ENCODE results near the gene PBX3.

PBX3 gene

DNA sequence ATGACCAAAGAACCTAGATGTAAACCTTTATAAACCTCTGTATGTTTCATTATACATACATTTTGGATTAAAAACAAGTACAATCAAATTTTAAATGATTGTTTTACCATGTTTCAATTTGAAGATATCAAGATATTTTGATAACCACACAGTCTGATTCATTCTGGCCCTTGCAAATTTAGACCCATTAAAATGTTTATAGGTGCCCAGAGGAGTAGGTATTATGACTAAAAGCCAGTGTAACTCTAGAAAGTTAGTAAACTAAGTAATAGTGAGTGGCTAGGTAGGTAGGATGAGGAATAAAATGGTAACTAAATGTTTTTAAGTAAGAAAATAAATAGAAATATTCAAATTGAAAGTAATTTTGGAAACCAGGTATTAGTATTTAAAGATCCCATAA lies 165.5 kb downstream of the PBX3 start:
- H3K27ac ChIP-seq (ENCODE audit: low read length), result no peak overlapping the region
- H3K36me3 ChIP-seq (ENCODE audit: insufficient read depth, low read depth, low read length), result peaks cover 6% of the 10 kb centered on the region
- H3K9ac ChIP-seq (ENCODE audit: low read depth, low read length), result no peak overlapping the region
- H3K9me3 ChIP-seq (ENCODE audit: insufficient read depth, low read depth, low read length), result no peaks in the 10 kb centered on the region
- peaks cover 21% of the 10 kb centered on the region for H3K4me1 ChIP-seq (ENCODE audit: insufficient read depth, low read length)
- no peaks in the 10 kb centered on the region for H3K27me3 ChIP-seq (ENCODE audit: insufficient read depth, low read length)
- no peak overlapping the region for H3K4me3 ChIP-seq (ENCODE audit: low read length)

DNA sequence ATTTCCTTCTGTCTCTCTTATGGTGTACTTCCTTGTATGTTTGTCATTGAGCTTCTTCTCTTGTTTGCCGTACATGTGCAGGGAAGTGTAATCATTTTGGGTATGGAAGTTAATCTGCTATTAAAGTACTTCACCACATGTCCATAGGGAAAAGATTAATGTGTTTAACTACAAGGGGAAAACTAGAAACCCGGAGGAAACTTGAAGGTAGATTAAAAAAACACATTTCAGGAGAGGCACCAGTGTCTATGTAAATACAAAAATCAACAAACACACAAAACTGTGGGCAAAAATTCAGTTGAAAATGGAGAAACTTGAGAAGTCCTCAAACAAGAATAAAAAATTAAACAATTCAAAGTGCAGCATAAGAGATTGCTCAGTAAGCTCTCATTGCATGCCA lies 166.4 kb downstream of the PBX3 start:
- H3K4me3 ChIP-seq (ENCODE audit: low read length), result no peak overlapping the region
- H3K9me3 ChIP-seq (ENCODE audit: insufficient read depth, low read depth, low read length), result no peaks in the 10 kb centered on the region
- H3K36me3 ChIP-seq (ENCODE audit: insufficient read depth, low read depth, low read length), result peaks cover 6% of the 10 kb centered on the region
- peaks cover 15% of the 10 kb centered on the region for H3K4me1 ChIP-seq (ENCODE audit: insufficient read depth, low read length)
- no peaks in the 10 kb centered on the region for H3K27me3 ChIP-seq (ENCODE audit: insufficient read depth, low read length)
- H3K9ac ChIP-seq (ENCODE audit: low read depth, low read length), result no peak overlapping the region
- H3K27ac ChIP-seq (ENCODE audit: low read length), result no peak overlapping the region

DNA sequence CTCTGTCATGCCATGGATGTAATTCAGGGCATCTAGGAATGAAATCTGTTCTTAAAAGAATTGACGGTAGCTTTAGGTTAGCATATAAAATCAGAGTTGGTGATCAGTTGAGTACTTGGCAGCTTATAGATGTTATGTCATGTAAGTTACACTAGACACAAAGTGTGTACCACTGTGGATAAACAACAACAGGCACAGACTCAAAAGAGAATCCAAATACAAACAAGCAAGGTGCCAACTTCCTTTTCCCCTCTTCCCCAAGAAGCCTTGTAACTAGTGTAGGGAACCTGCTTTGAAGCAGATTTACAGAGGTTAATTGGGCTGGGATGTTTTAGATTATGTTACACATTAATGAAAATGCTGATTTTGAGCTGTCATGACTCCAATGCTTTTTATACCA lies 167.2 kb downstream of the PBX3 start:
- Histone ChIP-seq H3K9me3 (ENCODE audit: insufficient read depth, low read depth, low read length) (no peaks in the 10 kb centered on the region), H3K36me3 (ENCODE audit: insufficient read depth, low read depth, low read length) (peaks cover 6% of the 10 kb centered on the region), H3K27ac (ENCODE audit: low read length) (no peak overlapping the region), H3K9ac (ENCODE audit: low read depth, low read length) (no peak overlapping the region), H3K27me3 (ENCODE audit: insufficient read depth, low read length) (no peaks in the 10 kb centered on the region), H3K4me1 (ENCODE audit: insufficient read depth, low read length) (peaks cover 11% of the 10 kb centered on the region; the same call in 1 of the 2 replicates), H3K4me3 (ENCODE audit: low read length) (no peak overlapping the region)

DNA sequence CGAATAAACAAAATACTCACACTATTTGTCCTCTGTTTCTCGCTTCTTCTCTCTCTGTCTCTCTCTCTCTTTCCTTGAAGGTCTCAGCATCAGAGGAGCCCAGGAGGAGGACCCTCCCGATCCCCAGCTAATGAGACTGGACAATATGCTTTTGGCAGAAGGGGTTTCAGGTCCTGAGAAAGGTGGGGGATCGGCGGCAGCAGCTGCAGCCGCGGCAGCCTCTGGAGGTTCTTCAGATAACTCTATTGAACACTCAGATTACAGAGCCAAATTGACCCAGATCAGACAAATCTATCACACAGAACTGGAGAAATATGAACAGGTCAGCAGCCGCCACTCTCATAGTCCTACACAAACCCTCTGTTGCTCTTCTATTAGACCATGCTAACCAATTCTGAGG lies 168.4 kb downstream of the PBX3 start:
- Histone ChIP-seq H3K9me3 (ENCODE audit: insufficient read depth, low read depth, low read length) (no peaks in the 10 kb centered on the region), H3K4me1 (ENCODE audit: insufficient read depth, low read length) (peaks cover 14% of the 10 kb centered on the region; the same call in 1 of the 2 replicates), H3K36me3 (ENCODE audit: insufficient read depth, low read depth, low read length) (peaks cover 6% of the 10 kb centered on the region), H3K27ac (ENCODE audit: low read length) (no peak overlapping the region), H3K9ac (ENCODE audit: low read depth, low read length) (no peak overlapping the region), H3K27me3 (ENCODE audit: insufficient read depth, low read length) (no peaks in the 10 kb centered on the region), H3K4me3 (ENCODE audit: low read length) (no peak overlapping the region)

DNA sequence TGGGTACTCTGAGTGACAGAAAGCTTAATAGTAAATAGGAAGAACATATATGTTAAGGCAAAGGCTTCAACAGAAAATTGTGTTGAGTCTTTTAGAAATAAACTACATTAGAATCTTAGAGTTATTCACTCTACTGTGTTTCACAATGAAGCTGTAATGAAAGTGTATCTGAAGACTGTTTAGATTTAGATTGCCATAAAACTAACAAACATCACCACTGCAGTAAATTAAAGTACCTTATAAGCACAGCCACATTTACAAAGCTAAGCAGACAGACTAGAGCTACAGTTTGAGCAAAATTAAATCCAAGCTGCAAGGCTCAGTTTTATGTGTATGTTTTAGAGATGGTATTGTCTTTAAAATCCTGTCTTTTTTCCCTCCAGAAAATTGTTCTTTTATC lies 172.4 kb downstream of the PBX3 start:
- no peaks in the 10 kb centered on the region for H3K9me3 ChIP-seq (ENCODE audit: insufficient read depth, low read depth, low read length)
- no peak overlapping the region for H3K27ac ChIP-seq (ENCODE audit: low read length)
- H3K9ac ChIP-seq (ENCODE audit: low read depth, low read length), result no peak overlapping the region
- H3K4me1 ChIP-seq (ENCODE audit: insufficient read depth, low read length), result peaks cover 3% of the 10 kb centered on the region; the same call in 1 of the 2 replicates
- no peak overlapping the region for H3K4me3 ChIP-seq (ENCODE audit: low read length)
- H3K36me3 ChIP-seq (ENCODE audit: insufficient read depth, low read depth, low read length), result peaks cover 6% of the 10 kb centered on the region
- H3K27me3 ChIP-seq (ENCODE audit: insufficient read depth, low read length), result no peaks in the 10 kb centered on the region

DNA sequence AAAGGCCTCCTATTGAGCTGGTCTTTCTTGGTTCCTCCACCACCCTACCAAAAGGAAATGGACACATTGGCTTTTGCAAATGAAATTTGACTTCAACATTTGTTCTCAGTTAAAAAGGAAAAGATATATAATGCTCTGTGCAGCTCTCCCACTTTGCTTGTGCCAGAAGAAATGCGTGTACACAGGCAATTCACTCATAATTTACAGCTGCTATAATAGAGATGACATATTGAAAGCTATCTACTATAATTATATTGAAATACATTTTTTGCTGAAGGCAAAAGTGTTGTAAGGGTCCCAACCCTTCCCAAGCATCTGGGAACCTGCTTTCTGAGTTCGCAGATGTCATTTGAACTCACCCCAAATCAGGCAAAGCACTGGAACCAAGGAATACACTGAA lies 173.2 kb downstream of the PBX3 start:
- H3K9me3 ChIP-seq (ENCODE audit: insufficient read depth, low read depth, low read length), result no peaks in the 10 kb centered on the region

DNA sequence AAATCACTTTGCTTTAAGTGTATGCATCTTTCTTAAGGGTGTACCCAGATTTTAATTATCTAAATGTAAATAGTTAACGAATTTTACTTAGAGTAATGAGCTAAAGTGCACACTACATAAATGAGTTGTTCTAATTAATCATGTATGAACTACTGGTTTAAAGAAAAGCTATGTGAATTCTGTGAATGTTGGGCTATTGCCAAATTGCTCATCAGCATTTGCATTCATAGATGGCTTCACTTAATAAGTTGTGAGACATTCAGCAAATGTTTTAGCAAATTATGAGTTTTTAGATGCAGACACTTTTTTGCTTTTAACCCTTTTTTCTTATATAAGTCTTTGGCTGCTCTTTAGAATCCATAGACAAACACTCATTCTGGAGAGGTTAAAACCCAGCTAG lies 175.7 kb downstream of the PBX3 start:
- no peaks in the 10 kb centered on the region for H3K27me3 ChIP-seq (ENCODE audit: insufficient read depth, low read length)
- H3K36me3 ChIP-seq (ENCODE audit: insufficient read depth, low read depth, low read length), result no peaks in the 10 kb centered on the region
- no peaks in the 10 kb centered on the region for H3K9me3 ChIP-seq (ENCODE audit: insufficient read depth, low read depth, low read length)
- H3K9ac ChIP-seq (ENCODE audit: low read depth, low read length), result no peak overlapping the region
- H3K27ac ChIP-seq (ENCODE audit: low read length), result no peak overlapping the region
- H3K4me3 ChIP-seq (ENCODE audit: low read length), result no peak overlapping the region
- H3K4me1 ChIP-seq (ENCODE audit: insufficient read depth, low read length), result peaks cover 3% of the 10 kb centered on the region; the same call in 1 of the 2 replicates

More for the DNA sequence above, 173.2 kb downstream of the PBX3 start:
- H3K4me1 ChIP-seq (ENCODE audit: insufficient read depth, low read length), result peaks cover 3% of the 10 kb centered on the region; the same call in 1 of the 2 replicates
- H3K9ac ChIP-seq (ENCODE audit: low read depth, low read length), result no peak overlapping the region
- H3K4me3 ChIP-seq (ENCODE audit: low read length), result no peak overlapping the region
- H3K27me3 ChIP-seq (ENCODE audit: insufficient read depth, low read length), result no peaks in the 10 kb centered on the region
- peaks cover 6% of the 10 kb centered on the region for H3K36me3 ChIP-seq (ENCODE audit: insufficient read depth, low read depth, low read length)
- no peak overlapping the region for H3K27ac ChIP-seq (ENCODE audit: low read length)

DNA sequence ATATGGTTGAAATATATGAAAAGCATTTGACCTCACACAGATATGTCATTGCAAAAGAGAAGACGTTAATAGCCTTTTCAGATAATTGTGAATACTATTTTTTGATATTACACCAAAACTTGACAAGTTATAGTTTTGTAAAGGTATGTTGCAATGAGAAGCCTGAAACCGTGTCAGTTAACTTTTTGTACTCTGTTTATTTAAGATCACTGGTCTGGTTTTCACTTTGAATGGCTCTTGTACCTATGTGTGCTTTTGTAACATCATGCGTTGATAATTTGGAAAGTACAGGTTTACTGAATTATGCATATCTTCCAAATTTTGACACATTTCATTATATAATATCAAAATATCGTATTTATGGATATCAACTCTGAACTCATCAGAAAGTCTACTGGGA lies 177.2 kb downstream of the PBX3 start:
- H3K4me1 ChIP-seq (ENCODE audit: insufficient read depth, low read length), result peaks cover 6% of the 10 kb centered on the region; the same call in 1 of the 2 replicates
- H3K27ac ChIP-seq (ENCODE audit: low read length), result no peak overlapping the region
- no peaks in the 10 kb centered on the region for H3K27me3 ChIP-seq (ENCODE audit: insufficient read depth, low read length)
- H3K4me3 ChIP-seq (ENCODE audit: low read length), result no peak overlapping the region
- no peaks in the 10 kb centered on the region for H3K9me3 ChIP-seq (ENCODE audit: insufficient read depth, low read depth, low read length)
- no peak overlapping the region for H3K9ac ChIP-seq (ENCODE audit: low read depth, low read length)
- H3K36me3 ChIP-seq (ENCODE audit: insufficient read depth, low read depth, low read length), result no peaks in the 10 kb centered on the region

DNA sequence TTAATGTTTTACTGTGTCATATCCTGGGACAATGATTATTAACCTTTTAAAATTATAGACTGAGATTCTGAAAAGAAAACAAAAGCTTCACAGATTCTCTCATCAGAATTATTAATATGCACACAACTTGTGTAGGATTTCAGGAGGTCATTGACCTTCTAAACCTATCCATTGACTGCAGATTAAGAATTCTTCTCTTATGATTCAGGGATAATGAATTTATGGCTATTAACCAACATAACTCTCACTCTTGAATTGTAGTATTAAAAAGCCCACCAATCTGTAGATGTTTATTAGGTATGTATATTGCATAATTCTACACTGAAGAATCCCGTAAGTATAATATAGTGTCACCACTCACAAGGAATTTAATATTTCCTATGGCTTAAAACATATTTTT lies 179.8 kb downstream of the PBX3 start:
- Histone ChIP-seq H3K27ac (ENCODE audit: low read length) (no peak overlapping the region), H3K36me3 (ENCODE audit: insufficient read depth, low read depth, low read length) (0 out of 2 replicates have a peak, but pooled peaks cover 7% of the 10 kb centered on the region), H3K27me3 (ENCODE audit: insufficient read depth, low read length) (no peaks in the 10 kb centered on the region), H3K4me1 (ENCODE audit: insufficient read depth, low read length) (0 out of 2 replicates have a peak, but pooled peaks cover 3% of the 10 kb centered on the region), H3K9ac (ENCODE audit: low read depth, low read length) (no peak overlapping the region), H3K4me3 (ENCODE audit: low read length) (no peak overlapping the region), H3K9me3 (ENCODE audit: insufficient read depth, low read depth, low read length) (no peaks in the 10 kb centered on the region)

DNA sequence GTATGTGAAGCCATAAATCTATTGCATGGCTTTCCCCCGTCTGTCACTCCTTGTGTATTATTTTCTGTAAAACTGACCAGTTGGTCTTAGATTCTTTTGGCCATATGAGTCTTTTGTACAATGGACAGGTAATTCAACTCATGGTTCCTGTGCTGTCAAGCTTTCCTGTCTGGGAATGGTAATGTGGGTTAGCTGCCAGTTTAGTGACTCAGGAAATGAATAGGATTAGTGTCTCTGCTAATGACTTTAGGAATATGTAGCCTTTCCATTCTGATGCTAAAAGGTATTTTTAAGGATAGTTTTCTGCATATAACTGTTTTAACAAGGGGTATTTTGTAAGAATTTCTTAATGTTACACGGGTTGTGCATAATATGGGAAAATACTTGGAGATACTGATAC lies 182.7 kb downstream of the PBX3 start:
- H3K36me3 ChIP-seq (ENCODE audit: insufficient read depth, low read depth, low read length), result peaks cover 28% of the 10 kb centered on the region
- H3K27ac ChIP-seq (ENCODE audit: low read length), result no peak overlapping the region

DNA sequence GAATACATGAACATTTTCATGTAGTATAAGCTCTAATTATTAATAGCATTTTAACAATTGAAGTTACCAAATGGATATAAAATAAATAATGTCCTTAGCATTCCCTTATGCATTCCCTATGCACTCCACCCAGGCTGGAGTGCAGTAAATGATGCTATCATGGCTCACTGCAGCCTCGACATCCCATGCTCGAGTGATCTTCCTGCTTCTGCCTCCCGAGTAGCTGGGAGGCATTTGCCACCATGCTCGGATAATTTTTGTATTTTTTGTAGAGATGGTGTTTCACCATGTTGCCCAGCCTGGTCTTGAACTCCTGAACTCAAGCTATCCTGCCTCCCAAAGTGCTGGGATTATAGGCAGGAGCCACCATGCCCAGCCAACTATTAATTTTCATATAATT lies 184.0 kb downstream of the PBX3 start:
- Histone ChIP-seq H3K4me1 (ENCODE audit: insufficient read depth, low read length) (0 out of 2 replicates have a peak, but pooled peaks cover 3% of the 10 kb centered on the region), H3K36me3 (ENCODE audit: insufficient read depth, low read depth, low read length) (peaks cover 42% of the 10 kb centered on the region), H3K27me3 (ENCODE audit: insufficient read depth, low read length) (no peaks in the 10 kb centered on the region), H3K9me3 (ENCODE audit: insufficient read depth, low read depth, low read length) (no peaks in the 10 kb centered on the region), H3K27ac (ENCODE audit: low read length) (no peak overlapping the region), H3K9ac (ENCODE audit: low read depth, low read length) (no peak overlapping the region), H3K4me3 (ENCODE audit: low read length) (no peak overlapping the region)

More for the DNA sequence above, 182.7 kb downstream of the PBX3 start:
- Histone ChIP-seq H3K9ac (ENCODE audit: low read depth, low read length) (no peak overlapping the region), H3K27me3 (ENCODE audit: insufficient read depth, low read length) (no peaks in the 10 kb centered on the region), H3K4me3 (ENCODE audit: low read length) (no peak overlapping the region), H3K4me1 (ENCODE audit: insufficient read depth, low read length) (0 out of 2 replicates have a peak, but pooled peaks cover 3% of the 10 kb centered on the region), H3K9me3 (ENCODE audit: insufficient read depth, low read depth, low read length) (no peaks in the 10 kb centered on the region)

DNA sequence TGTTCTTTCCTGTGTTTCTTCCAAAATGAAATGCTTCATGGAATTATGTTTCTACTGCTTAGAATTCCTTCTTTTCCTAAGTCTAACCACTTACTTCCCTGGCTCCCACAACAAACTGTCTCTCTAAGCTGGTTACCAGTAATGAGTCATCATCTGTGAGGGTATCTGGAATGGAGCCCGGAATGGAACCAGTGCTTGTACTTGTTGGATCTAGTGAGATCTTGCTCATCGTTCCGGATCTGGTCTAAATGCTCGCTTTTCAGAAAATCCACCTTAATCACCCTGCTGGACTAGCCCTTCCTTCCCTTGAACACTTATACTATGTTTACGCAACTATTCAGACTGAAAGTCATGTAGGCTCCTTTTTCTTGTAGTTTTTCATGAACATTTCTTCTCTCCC lies 184.8 kb downstream of the PBX3 start:
- Histone ChIP-seq H3K36me3 (ENCODE audit: insufficient read depth, low read depth, low read length) (peaks cover 50% of the 10 kb centered on the region), H3K27me3 (ENCODE audit: insufficient read depth, low read length) (no peaks in the 10 kb centered on the region), H3K9me3 (ENCODE audit: insufficient read depth, low read depth, low read length) (no peaks in the 10 kb centered on the region), H3K4me3 (ENCODE audit: low read length) (no peak overlapping the region), H3K9ac (ENCODE audit: low read depth, low read length) (no peak overlapping the region), H3K27ac (ENCODE audit: low read length) (no peak overlapping the region), H3K4me1 (ENCODE audit: insufficient read depth, low read length) (0 out of 2 replicates have a peak, but pooled peaks cover 3% of the 10 kb centered on the region)

Data from iPS-20b (cell line).